ENCODE measurements around the gene S100A6.

- TF ChIP-seq CTCF (IDR thresholded peaks at IDR 0.05; ENCODE audit: insufficient read depth, low read length, poor library complexity, severe bottlenecking) (no peak), EZH2phosphoT487 (conservative IDR thresholded peaks at IDR 0.05; ENCODE audit: low read length) (no peak)
Measured at GRCh38 chr1:153571706-153572105, 35.9 kb upstream of the S100A6 start.
